Heart right ventricle (tissue), 16 donors: Measurements from ENCODE around the gene SPAG8. TPM values are rescaled to one million over a fixed set of nuclear protein-coding genes. Genes with fewer than 3 reads are reported as not detected.

Experiments
- ATAC-seq, 8 donors: fragments of 200-7000 bp; cut with Tn5 transposase; one replicate each; pipeline ENCODE4 v1.9.1; 2020; ENCODE audit warnings: mild to moderate bottlenecking in 8 of 8, moderate library complexity in 8 of 8, moderate number of reproducible peaks in 1 of 8
- DNase-seq, 2 donors: peaks; one replicate each; pipeline ENCODE4 v3.0.0-alpha.2; 2020
- H3K27ac ChIP-seq, 10 donors: fragments of 200-600 bp; sonication (generic) in 2 of 10; one replicate each; pipeline versions ENCODE4 v1.5.0 to v1.8.0; 2020 to 2022; ENCODE audit warnings: mild to moderate bottlenecking in 3 of 10
- H3K27me3 ChIP-seq, 7 donors: fragments of 200-600 bp; one replicate each; pipeline ENCODE4 v1.8.0; 2021 to 2022; ENCODE audit warnings: mild to moderate bottlenecking in 2 of 7
- H3K36me3 ChIP-seq, 9 donors: fragments of 200-600 bp; sonication (generic) in 1 of 9; one replicate each; pipeline versions ENCODE4 v1.5.0 to v1.8.0; 2020 to 2022; ENCODE audit warnings: mild to moderate bottlenecking in 2 of 9
- H3K4me1 ChIP-seq, 9 donors: fragments of 200-600 bp; sonication (generic) in 1 of 9; one replicate each; pipeline versions ENCODE4 v1.5.0 to v1.8.0; 2020 to 2022; ENCODE audit warnings: mild to moderate bottlenecking in 4 of 9
- H3K4me3 ChIP-seq, 10 donors: fragments of 200-600 bp; sonication (generic) in 2 of 10; one replicate each; pipeline versions ENCODE4 v1.5.0 to v1.8.0; 2020 to 2022; ENCODE audit warnings: mild to moderate bottlenecking in 7 of 10, moderate library complexity in 2 of 10
- H3K9me3 ChIP-seq, 11 donors: fragments of 200-600 bp in 10 of 11; sonication (generic) in 2 of 11; one replicate each; pipeline versions ENCODE4 v1.5.0 to v1.8.0; 2013 to 2022; ENCODE audit warnings: mild to moderate bottlenecking in 2 of 11, control low read depth in 1 of 11, moderate library complexity in 1 of 11
- WGBS, 2 donors: extraction: QIAGEN DNeasy Blood & Tissue Kit; methylation state at CpG; one replicate each; pipeline ENCODE4 v1.1.7; 2013; ENCODE audit warnings: inconsistent platforms in 1 of 2; 5-methylcytosine and 5-hydroxymethylcytosine counted together
- intact Hi-C, 10 donors: fragments of 100-400 bp; cut with DNase I; formaldehyde crosslinking; loops; one replicate each; pipeline versions ENCODE4 v1.11.1 to v1.14.2; 2022
- polyA plus RNA-seq, 2 donors: library from polyadenylated mRNA; stranded (reverse); fragments of 200-250 nt; gene quantifications; one replicate each; pipeline ENCODE4 v1.2.3, GENCODE V29; 2013
- total RNA-seq, 10 donors: library from RNA; stranded (reverse); fragmentation: NEBNext Ultra II Directional in 3 of 10; extraction: Animal tissue kit (Norgen Biotek cat#: 25700) in 3 of 10; gene quantifications; one replicate each; pipeline versions ENCODE4 v1.2.1 to v1.2.4, GENCODE V29; 2021 to 2023
- TF ChIP-seq, protein P1 (sequence below), 9 donors: fragments of 200-600 bp; sonication (generic) in 2 of 9; IDR thresholded peaks; one replicate each; pipeline versions ENCODE4 v1.5.0 to v1.8.0; 2021 to 2022; ENCODE audit warnings: antibody characterized with exemption in 9 of 9, mild to moderate bottlenecking in 5 of 9, moderate library complexity in 1 of 9
- donor health status: Arrhythmogenic right ventricular cardiomyopathy.
- donor health status: ischemic (EF 13 %, LVEDD 7.1; RV severe dilation, severe dysfunction).
- donor health status: healthy with polysubstance abuse.
- donor health status: DM: no; HTN: yes; CAD: no.
- donor health status: DM: no; HTN: no; CAD: no.
- donor health status: ischemic (EF 25% LVEDD 6.9; RV normal size, moderate dysfunction).
- donor health status: ischemic (EF 25% LVEDD 5.7; RV mildly dilated, moderate dysfunction).
- donor health status: healthy.
- donor health status: DM: yes; HTN: yes; CAD: no.
- donor health status: Ischemic cardiomyopathy.
- donor health status: ischemic (EF 35%, LVEDD 5.7; RV mildly dilated, moderate dysfunction).
- donor health status: nonischemic (EF 11% LVEDD 7.7; RV severe dilation, severe dysfunction).
- donor health status: DM: yes; HTN: yes; CAD: no.
- donor health status: PGD.
- donor health status: ischemic (EF 29% LVEDD 5.4; RV normal size, mild dysfunction).
- donor health status: nonischemic (EF 23%, LVEDD 6.1; RV moderate dilation, normal function).

Gene SPAG8
- total and polyA plus RNA-seq, 12 donors = 0.84 to 6.0 (median 2.9) TPM

DNA sequence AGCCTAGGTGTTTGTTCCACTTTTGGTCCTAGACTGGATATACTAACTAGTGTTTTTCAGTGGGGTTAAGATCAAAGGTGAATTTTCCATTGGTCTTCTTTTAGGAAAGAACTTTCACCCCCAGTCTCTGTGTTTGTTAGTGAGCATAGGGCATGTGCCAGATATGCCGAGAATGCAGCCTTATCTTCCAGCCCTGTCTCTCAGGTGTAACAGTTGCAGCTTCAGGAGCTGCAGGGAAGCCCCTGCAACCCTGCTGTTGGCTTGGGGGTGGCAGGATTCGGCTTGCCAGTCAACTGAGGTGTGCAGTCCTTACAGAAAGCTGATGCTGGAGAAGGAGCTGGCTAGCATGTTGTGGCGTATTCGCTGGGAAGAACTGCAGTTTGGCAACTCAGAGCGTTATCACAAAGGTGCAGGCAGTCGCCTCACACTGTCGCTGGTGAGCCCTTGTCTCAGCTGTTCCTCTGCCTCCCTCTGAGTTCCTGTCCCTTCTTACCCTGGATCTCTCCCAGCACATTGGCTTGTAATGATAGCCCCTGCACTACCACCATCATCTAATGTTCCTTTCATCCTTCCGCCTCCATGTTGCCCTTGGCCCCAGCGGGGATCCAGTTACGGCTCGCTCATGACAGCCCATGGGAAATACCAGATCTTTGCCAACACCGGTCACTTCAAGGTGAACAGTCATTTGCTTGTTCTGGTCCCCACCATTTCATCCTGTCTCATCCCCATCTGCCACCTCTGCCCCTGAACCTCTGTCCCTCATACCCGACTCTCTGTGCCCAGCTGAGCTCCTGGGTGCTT, 10.5 kb downstream of the SPAG8 start:
- H3K36me3 ChIP-seq = peaks cover 0 to 65% (median 9%) of the 10 kb centered on the region in 9 donors
- no peaks in the 10 kb centered on the region for H3K9me3 ChIP-seq
- intact Hi-C loops = no loop called here
- no peaks in the 10 kb centered on the region for H3K27me3 ChIP-seq
- TF ChIP-seq, protein P1, sequence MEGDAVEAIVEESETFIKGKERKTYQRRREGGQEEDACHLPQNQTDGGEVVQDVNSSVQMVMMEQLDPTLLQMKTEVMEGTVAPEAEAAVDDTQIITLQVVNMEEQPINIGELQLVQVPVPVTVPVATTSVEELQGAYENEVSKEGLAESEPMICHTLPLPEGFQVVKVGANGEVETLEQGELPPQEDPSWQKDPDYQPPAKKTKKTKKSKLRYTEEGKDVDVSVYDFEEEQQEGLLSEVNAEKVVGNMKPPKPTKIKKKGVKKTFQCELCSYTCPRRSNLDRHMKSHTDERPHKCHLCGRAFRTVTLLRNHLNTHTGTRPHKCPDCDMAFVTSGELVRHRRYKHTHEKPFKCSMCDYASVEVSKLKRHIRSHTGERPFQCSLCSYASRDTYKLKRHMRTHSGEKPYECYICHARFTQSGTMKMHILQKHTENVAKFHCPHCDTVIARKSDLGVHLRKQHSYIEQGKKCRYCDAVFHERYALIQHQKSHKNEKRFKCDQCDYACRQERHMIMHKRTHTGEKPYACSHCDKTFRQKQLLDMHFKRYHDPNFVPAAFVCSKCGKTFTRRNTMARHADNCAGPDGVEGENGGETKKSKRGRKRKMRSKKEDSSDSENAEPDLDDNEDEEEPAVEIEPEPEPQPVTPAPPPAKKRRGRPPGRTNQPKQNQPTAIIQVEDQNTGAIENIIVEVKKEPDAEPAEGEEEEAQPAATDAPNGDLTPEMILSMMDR (IDR thresholded peaks at IDR 0.05) = no peak
- no peak overlapping the region for H3K4me3 ChIP-seq
- 89 to 91% methylated on average over 13 of the region's 13 CpGs for WGBS, 2 donors
- no peaks in the 10 kb centered on the region for H3K4me1 ChIP-seq
- ATAC-seq = no peak
- DNase-seq = no peak
- H3K27ac ChIP-seq = no peak overlapping the region

DNA sequence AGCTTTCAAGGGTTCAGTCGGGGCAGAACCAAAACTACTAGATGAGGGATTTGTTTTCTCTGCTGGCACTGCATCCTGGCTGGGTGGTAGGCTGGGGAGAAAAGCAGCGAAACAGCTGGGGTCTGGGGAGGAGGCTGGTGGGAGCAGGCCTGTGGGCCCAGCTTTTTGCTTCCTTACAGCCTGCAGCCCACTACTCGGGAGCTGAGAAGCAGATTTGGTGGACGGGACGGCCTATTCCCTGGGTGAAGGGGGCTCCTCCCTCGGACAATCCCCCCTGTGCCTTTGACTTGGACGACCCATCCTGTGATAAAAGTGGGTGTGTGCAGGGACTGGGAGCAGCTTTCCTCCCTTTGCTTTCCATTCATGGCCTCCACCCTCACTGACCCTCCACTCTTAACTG, 11.5 kb downstream of the SPAG8 start:
- 89 to 90% methylated on average over 7 of the region's 7 CpGs for WGBS, 2 donors
- no peak overlapping the region for H3K4me3 ChIP-seq
- peaks cover 0 to 55% (median 7%) of the 10 kb centered on the region in 9 donors for H3K36me3 ChIP-seq
- no peaks in the 10 kb centered on the region for H3K9me3 ChIP-seq
- no peak overlapping the region for H3K27ac ChIP-seq
- no peak for DNase-seq
- TF ChIP-seq, protein P1 (IDR thresholded peaks at IDR 0.05) = no peak
- peaks cover 0 to under 1% (median 0%) of the 10 kb centered on the region in 9 donors for H3K4me1 ChIP-seq
- ATAC-seq = no peak
- H3K27me3 ChIP-seq = no peaks in the 10 kb centered on the region
- intact Hi-C loops = no loop called here

DNA sequence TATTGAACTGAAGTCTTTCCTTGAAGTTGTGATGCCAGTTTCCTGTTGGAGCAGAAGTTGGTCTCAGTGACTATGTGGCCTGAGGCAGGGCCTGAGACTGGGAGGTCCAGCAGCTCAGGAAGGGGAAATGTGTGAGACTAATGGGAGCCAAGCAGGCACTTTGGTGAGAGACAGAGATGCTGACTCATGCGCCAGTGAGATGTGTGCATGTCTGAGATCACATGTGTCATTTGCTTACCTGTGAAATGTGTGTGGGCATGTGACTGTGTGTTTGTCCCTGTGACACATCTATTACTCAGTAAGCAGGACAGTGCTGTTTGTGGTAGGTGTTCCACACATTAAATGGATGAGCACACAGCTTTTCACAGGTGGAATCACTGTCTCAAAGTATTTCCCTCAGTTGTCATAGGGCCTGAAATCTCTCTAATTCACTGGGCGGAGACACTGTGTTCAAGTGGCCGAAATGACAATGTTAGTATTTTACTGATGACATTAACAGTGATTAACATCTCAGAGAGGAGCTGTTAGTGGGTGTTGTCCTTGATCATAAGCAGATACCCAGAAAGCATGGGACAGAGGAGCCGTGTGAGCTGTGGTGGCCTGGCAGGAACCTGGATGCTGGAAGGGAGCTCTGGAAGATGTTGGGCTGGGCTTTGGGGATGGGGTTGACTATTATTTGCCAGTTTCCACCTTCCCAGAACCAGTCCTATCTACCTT, 13.2 kb downstream of the SPAG8 start:
- H3K27me3 ChIP-seq = no peaks in the 10 kb centered on the region
- DNase-seq (no peak), ATAC-seq (peak in 1 of 8 donors; percentile 30)
- H3K4me3 ChIP-seq = no peak overlapping the region
- 90 to 96% methylated on average over 4 of the region's 4 CpGs for WGBS, 2 donors
- TF ChIP-seq, protein P1 (IDR thresholded peaks at IDR 0.05) = no peak
- peaks cover 0 to 43% (median 4%) of the 10 kb centered on the region in 9 donors for H3K36me3 ChIP-seq
- no peaks in the 10 kb centered on the region for H3K9me3 ChIP-seq
- peaks cover 0 to 16% (median 8%) of the 10 kb centered on the region in 9 donors for H3K4me1 ChIP-seq
- intact Hi-C loops = loop anchor here in 1 of 10 donors (10.0 kb wide), 1 partner anchor 226 kb away; no protein-coding TSS in a partner anchor
- H3K27ac ChIP-seq = no peak overlapping the region

DNA sequence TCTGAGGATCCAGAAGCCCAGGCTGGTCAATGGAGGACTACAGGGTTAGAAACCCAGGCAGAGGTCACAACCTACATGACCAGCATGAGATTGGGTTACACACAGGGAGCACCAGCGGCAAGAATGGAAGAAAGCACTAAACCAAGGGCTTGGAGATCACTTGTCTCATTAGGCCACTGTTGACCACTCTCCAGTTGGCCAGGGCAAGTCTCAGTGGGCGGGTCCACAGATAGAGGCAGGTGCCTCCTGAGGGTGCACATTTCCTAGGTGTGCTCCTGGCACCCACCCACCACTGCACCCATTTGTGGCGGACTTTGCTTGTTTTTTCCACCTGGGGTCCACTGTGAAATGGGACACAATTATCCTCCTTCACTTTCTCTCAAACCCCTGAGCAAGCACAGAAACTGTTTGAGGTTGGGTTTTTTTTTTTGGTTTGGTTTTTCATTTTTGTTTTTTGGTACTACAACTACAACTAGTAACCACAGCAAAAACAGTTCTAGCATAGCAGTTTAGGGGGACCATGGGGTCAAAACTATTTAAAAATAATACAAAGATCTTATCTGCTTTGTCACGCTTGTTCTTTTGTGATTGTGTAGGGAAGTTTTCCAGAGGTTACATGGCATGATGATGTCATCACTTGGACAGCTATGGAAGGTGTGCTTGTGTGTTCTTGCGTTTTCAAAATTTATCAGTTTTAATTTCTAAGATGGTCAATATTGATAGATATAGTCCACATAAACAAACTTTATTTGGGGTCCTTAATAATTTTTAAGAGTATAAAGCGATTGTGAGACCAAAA, 14.6 kb downstream of the SPAG8 start:
- DNase-seq (no peak), ATAC-seq (no peak)
- WGBS, 2 donors = 85 to 92% methylated on average over 6 of the region's 6 CpGs

More for the DNA sequence above, 14.6 kb downstream of the SPAG8 start:
- Histone ChIP-seq H3K27ac (no peak overlapping the region), H3K9me3 (no peaks in the 10 kb centered on the region), H3K27me3 (no peaks in the 10 kb centered on the region), H3K36me3 (peaks cover 0 to 31% (median 4%) of the 10 kb centered on the region in 9 donors), H3K4me1 (peaks cover 7 to 29% (median 21%) of the 10 kb centered on the region in 9 donors), H3K4me3 (no peak overlapping the region)
- intact Hi-C loops = loop anchor here in 1 of 10 donors (10.0 kb wide), 1 partner anchor 227 kb away; no protein-coding TSS in a partner anchor
- TF ChIP-seq, protein P1 (IDR thresholded peaks at IDR 0.05) = no peak
